GM20000 (cell line): ENCODE data around the gene RARS1.

Experiments
- DNase-seq: peaks from one replicate; pipeline ENCODE4 v3.0.0; 2012; ENCODE audit warnings: low spot score
- TF ChIP-seq, protein P1 (sequence below): IDR thresholded peaks from 2 replicates; pipeline ENCODE4 v1.5.1; 2012; ENCODE audit warnings: mild to moderate bottlenecking, control low read depth; ENCODE audit errors: extremely low read depth, missing control alignments

The RARS1 gene

DNA sequence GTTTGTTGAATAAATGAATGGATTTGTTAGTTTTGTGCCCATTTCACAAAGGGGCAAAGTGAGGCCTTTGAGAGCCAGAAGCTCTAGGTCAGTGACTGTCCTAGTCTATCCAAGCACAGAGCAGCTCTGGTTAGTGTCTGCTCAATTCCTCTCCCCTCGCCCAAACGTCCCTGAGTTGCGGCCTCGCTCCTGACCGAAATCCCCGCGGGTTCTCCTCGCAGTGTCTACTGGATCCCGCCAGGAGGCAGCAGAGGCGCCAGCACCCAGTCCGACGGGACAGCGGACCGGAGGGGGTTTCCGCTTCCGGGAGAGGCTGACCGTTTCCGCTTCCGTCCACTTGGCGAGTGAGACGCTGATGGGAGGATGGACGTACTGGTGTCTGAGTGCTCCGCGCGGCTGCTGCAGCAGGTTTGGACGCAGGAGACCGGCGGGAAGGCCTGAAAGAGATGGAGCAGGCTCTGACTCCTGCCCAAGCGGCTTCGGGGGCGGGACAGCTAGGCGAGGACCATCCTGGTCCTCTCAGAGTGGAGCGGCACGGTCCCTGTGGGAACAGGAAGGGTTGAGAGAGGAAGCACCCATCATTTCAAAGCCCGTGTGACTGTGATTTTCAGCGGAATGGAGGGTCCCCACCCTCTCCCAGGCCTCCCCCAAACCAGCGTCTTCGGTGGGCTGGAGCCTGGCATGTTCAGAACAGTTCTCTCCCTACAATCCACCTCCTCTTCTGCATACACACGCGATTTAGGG is at the start of gene RARS1:
TSS of gene RARS1 (plus strand) at position 336 of the 744 bp plus-strand sequence. CDS start at position 364, 28 bp downstream.
- TF ChIP-seq, protein P1, sequence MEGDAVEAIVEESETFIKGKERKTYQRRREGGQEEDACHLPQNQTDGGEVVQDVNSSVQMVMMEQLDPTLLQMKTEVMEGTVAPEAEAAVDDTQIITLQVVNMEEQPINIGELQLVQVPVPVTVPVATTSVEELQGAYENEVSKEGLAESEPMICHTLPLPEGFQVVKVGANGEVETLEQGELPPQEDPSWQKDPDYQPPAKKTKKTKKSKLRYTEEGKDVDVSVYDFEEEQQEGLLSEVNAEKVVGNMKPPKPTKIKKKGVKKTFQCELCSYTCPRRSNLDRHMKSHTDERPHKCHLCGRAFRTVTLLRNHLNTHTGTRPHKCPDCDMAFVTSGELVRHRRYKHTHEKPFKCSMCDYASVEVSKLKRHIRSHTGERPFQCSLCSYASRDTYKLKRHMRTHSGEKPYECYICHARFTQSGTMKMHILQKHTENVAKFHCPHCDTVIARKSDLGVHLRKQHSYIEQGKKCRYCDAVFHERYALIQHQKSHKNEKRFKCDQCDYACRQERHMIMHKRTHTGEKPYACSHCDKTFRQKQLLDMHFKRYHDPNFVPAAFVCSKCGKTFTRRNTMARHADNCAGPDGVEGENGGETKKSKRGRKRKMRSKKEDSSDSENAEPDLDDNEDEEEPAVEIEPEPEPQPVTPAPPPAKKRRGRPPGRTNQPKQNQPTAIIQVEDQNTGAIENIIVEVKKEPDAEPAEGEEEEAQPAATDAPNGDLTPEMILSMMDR: peak; percentile 93
- DNase-seq: peak; percentile 93

DNA sequence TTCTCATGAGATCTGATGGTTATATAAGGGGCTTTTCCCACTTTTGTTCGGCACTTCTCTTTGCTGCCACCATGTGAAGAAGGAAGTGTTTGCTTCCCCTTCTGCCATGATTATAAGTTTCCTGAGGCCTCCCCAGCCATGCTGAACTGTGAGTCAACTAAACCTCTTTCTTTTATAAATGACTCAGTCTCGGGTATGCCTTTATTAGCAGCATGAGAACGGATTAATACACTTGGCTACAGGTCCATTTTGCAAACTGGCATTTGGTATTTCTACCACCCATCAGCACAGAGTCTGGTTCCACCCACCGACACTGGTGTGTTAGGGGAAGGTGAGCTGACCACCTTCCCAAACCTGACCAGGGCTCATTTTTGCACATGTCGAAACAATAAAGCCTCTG is 47.9 kb upstream of the RARS1 start:
- TF ChIP-seq, protein P1: no peak
- no peak for DNase-seq

DNA sequence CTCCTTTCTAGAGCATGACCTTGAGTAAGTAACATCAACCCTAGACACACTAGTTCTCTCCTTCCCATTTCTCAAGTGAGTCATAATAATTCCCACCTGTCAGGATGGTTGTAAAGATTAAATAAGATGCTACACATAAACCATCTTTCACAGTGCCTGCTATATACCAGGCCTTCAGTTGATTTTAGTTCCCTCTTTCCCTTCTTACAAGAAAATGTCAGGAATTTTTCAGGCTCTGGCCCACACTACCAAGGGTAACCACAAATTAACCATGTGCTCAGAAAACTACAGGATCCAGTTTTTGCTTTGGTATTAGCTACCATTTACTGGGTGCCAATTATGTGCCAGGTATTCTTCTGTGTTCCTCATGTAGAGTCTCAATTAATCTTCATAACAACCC is 42.7 kb upstream of the RARS1 start:
- no peak for DNase-seq
- TF ChIP-seq, protein P1: no peak

DNA sequence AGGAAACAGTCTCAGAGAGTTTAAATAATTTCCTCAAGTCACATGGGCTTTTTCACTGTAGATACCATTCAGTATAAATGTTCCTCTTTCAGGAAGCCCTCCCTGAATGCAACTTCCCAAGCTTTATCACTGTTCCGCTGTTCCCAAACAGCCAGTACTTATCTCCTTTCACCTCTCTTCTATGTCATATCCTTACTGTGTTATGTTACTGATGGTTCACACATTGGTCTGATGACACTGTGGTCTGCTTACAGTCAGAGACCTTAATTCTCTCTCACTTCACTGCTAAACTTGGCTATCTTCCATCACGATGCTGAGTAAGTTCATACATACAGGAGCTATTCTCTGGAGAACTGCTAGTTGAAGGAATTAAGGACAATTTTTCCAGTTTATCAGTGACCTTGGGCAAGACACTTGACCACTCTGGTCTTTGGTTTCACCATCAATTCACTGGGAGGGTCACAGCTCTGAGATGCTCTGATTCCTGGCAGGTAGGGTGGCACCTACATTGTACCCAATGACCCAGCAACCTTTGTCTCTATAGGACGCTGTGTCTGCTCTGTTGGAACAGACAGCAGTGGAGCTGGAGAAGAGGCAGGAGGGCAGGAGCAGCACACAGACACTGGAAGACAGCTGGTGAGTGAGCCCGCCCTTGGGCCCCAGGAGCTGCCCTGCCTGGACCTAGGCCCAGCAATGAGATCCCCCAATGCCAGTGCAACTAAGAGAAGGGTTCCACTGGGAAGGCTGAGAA is 42.1 kb upstream of the RARS1 start:
- TF ChIP-seq, protein P1: no peak
- no peak for DNase-seq

DNA sequence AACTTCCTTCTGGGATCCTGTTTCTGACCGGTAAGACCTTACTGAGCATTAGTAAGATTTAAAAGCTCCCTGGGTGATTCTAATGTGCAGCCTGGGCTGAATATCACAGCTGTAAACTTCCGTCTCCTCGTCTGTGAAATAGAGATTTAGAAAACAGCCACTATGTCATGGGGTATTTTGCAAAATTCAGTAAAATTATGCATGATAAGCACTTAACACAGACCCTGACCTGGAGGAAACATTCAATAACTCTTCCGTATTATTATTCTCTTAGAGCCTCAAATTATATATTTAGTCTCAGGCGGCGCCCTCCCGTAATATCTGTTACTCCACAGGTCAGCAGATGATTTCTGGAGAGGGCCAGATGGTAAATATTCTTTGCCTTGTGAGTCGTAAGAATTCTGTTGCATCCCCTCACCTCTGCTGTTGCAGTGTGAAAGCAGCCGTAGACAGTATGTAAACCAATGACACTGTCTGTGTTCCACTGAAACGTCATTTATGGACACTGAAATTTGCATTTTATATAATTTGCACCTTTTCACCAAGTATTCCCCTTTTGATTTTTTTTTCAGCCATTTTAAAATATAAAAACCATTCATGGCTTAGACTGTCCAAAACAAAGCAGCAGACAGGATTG is 39.2 kb upstream of the RARS1 start:
- no peak for DNase-seq
- TF ChIP-seq, protein P1: no peak

DNA sequence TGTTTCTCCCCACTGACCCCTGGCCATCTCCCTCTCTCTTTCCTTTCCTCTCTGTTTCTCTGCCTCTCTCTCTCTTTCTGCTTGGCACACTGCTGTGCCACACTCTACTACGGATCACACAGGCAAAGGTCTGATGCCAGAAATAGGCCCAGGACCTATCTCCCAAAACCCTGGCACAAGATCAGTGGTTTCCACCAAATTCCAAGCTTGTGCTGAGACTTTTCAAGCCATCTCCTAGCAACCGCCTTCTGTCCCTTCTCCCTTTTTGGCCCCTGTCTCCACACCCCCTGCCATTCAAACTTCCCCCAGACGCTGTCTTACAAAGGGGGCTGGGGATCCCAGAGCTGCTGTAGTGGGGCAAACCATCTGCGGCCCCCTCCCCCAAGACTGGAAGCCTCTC is 38.5 kb upstream of the RARS1 start:
- TF ChIP-seq, protein P1: no peak
- DNase-seq: no peak

DNA sequence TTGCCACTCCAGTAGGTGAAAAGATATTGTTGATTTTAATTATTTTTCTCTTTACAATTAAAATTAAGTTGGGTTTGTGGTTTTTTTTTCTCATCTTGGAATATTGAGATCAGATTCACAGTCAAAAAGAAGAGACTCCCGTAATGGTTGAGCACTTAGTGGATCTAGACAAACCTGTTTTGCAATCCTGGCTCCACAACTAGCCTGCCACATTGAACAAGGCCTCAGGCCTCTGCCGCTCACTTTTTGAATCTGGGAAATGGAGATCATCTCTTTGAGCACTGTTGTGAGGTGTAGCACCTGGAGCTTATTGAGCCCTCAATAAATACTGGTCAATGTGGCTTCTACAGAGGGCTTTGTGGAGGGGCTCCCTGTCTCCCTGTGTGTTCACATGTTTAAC is 37.1 kb upstream of the RARS1 start:
- no peak for DNase-seq
- TF ChIP-seq, protein P1: no peak
